Measurements from ENCODE around the gene CAMK2B. TPM values are rescaled to one million over a fixed set of nuclear protein-coding genes. Genes with fewer than 3 reads are reported as not detected.

CAMK2B gene
- total RNA-seq, 2 donors from 2014 or later, result 0.42 to 0.80 TPM

GRCh38 chr7:44225566-44226395, 99.6 kb downstream of the CAMK2B start:
- no peak overlapping the region for H3K9ac ChIP-seq (ENCODE audit: low read depth in 2 of 2, low read length in 2 of 2)
- H3K27me3 ChIP-seq, result no peaks in the 10 kb centered on the region
- H3K36me3 ChIP-seq, result no peaks in the 10 kb centered on the region
- H3K4me1 ChIP-seq, result no peaks in the 10 kb centered on the region
- H3K27ac ChIP-seq, result no peak overlapping the region
- intact Hi-C loops (cut with DNase I), result no loop called here
- H3K9me3 ChIP-seq, result no peaks in the 10 kb centered on the region
- H3K4me3 ChIP-seq, result no peak overlapping the region
- no peak for DNase-seq
- TF ChIP-seq CTCF (IDR thresholded peaks at IDR 0.05), result no peak

GRCh38 chr7:44224974-44225565, 100.3 kb downstream of the CAMK2B start:
- no peak for TF ChIP-seq CTCF (IDR thresholded peaks at IDR 0.05)
- Histone ChIP-seq H3K36me3 (no peaks in the 10 kb centered on the region), H3K9ac (ENCODE audit: low read depth in 2 of 2, low read length in 2 of 2) (no peak overlapping the region), H3K27me3 (no peaks in the 10 kb centered on the region), H3K4me1 (no peaks in the 10 kb centered on the region), H3K4me3 (no peak overlapping the region), H3K9me3 (no peaks in the 10 kb centered on the region), H3K27ac (no peak overlapping the region)
- intact Hi-C loops (cut with DNase I), result no loop called here
- DNase-seq, result no peak

GRCh38 chr7:44224080-44224973, 101.1 kb downstream of the CAMK2B start:
- Histone ChIP-seq H3K9me3 (no peaks in the 10 kb centered on the region), H3K36me3 (no peaks in the 10 kb centered on the region), H3K27me3 (no peaks in the 10 kb centered on the region), H3K9ac (ENCODE audit: low read depth in 2 of 2, low read length in 2 of 2) (no peak overlapping the region), H3K4me3 (no peak overlapping the region), H3K4me1 (no peaks in the 10 kb centered on the region), H3K27ac (no peak overlapping the region)
- intact Hi-C loops (cut with DNase I), result no loop called here
- no peak for TF ChIP-seq CTCF (IDR thresholded peaks at IDR 0.05)
- no peak for DNase-seq

- Histone ChIP-seq H3K27ac (no peak overlapping the region), H3K27me3 (no peaks in the 10 kb centered on the region), H3K9ac (ENCODE audit: low read depth in 2 of 2, low read length in 2 of 2) (no peak overlapping the region), H3K4me1 (no peaks in the 10 kb centered on the region), H3K9me3 (no peaks in the 10 kb centered on the region), H3K4me3 (no peak overlapping the region), H3K36me3 (no peaks in the 10 kb centered on the region)
- intact Hi-C loops (cut with DNase I), result no loop called here
- DNase-seq, result no peak
- no peak for TF ChIP-seq CTCF (IDR thresholded peaks at IDR 0.05)
Measured at GRCh38 chr7:44223362-44224079, 101.9 kb downstream of the CAMK2B start.

- Histone ChIP-seq H3K9me3 (no peaks in the 10 kb centered on the region), H3K4me1 (no peaks in the 10 kb centered on the region), H3K27me3 (no peaks in the 10 kb centered on the region), H3K36me3 (no peaks in the 10 kb centered on the region), H3K9ac (ENCODE audit: low read depth in 2 of 2, low read length in 2 of 2) (no peak overlapping the region), H3K4me3 (no peak overlapping the region), H3K27ac (no peak overlapping the region)
- intact Hi-C loops (cut with DNase I), result no loop called here
- no peak for DNase-seq
- no peak for TF ChIP-seq CTCF (IDR thresholded peaks at IDR 0.05)
Measured at GRCh38 chr7:44222776-44223261, 102.6 kb downstream of the CAMK2B start.
